ENCODE results near the gene FBXW9. TPM values are rescaled to one million over a fixed set of nuclear protein-coding genes. Genes with fewer than 3 reads are reported as not detected.
"Not testable (repeated sequence)": the region's sequence is repeated elsewhere in the genome, so short reads cannot be mapped to it uniquely, and the experiment has no call there.

FBXW9 gene
- total RNA-seq, 2 experiments from 2014 or later = 5.2 to 5.3 TPM

- DNase-seq, H3K4me3 Mint-ChIP-seq, H3K27ac Mint-ChIP-seq, H3K27me3 Mint-ChIP-seq, CTCF ChIA-PET, H3K9me3 Mint-ChIP-seq, POLR2A ChIA-PET: not testable (repeated sequence)
- H3K4me1 Mint-ChIP-seq = peaks cover 21% of the 10 kb centered on the region
- H3K36me3 Mint-ChIP-seq (ENCODE audit: low read depth) = peaks cover 38% of the 10 kb centered on the region
These were observed 52.7 kb downstream of the FBXW9 start for GRCh38 chr19:12643716-12644115.

GRCh38 chr19:12642506-12642905 is 53.9 kb downstream of the FBXW9 start:
- peaks cover 20% of the 10 kb centered on the region for H3K4me1 Mint-ChIP-seq
- no peaks in the 10 kb centered on the region for H3K27me3 Mint-ChIP-seq
- H3K36me3 Mint-ChIP-seq (ENCODE audit: low read depth) = peaks cover 32% of the 10 kb centered on the region
- ChIA-PET CTCF (no interaction called here), POLR2A (interaction anchor here (1.2 kb wide), 1 partner anchor 39 kb away, joined by 3 read pairs; the partner anchor contains the start of gene DHPS)
- DNase-seq = no peak
- H3K9me3 Mint-ChIP-seq = no peaks in the 10 kb centered on the region
- no peak overlapping the region for H3K4me3 Mint-ChIP-seq
- no peak overlapping the region for H3K27ac Mint-ChIP-seq

GRCh38 chr19:12641456-12641855 is 55.0 kb downstream of the FBXW9 start:
- Mint-ChIP-seq H3K4me3 (no peak overlapping the region), H3K9me3 (peaks cover 3% of the 10 kb centered on the region), H3K4me1 (peaks cover 13% of the 10 kb centered on the region), H3K36me3 (ENCODE audit: low read depth) (peaks cover 32% of the 10 kb centered on the region), H3K27ac (no peak overlapping the region), H3K27me3 (no peaks in the 10 kb centered on the region)
- no peak for DNase-seq
- POLR2A ChIA-PET = interaction anchor here (1.2 kb wide), 1 partner anchor 40 kb away, joined by 3 read pairs; the partner anchor contains the start of gene DHPS
- CTCF ChIA-PET = interaction anchor here (0.6 kb wide), 1 partner anchor 1094 kb away, joined by 4 read pairs; no protein-coding TSS in a partner anchor

GRCh38 chr19:12639901-12640613 is 56.4 kb downstream of the FBXW9 start:
- peak overlapping the region; percentile 33 for H3K27ac Mint-ChIP-seq
- peaks cover 33% of the 10 kb centered on the region for H3K36me3 Mint-ChIP-seq (ENCODE audit: low read depth)
- peaks cover 5% of the 10 kb centered on the region for H3K9me3 Mint-ChIP-seq
- ChIA-PET CTCF (interaction anchor here (0.5 to 1.7 kb wide), 17 partner anchors 9 to 73 kb away, joined by 3 to 11 read pairs (median 5); partner anchors contain the start of genes ZNF490 and ZNF791), POLR2A (interaction anchor here (1.0 to 1.6 kb wide), 4 partner anchors 26 to 56 kb away, joined by 4 to 13 read pairs (median 8); partner anchors contain the start of genes FBXW9, MAN2B1, WDR83 and ZNF490)
- peak; percentile 87 for DNase-seq
- peaks cover 15% of the 10 kb centered on the region for H3K4me1 Mint-ChIP-seq
- peak overlapping the region; percentile 58 for H3K4me3 Mint-ChIP-seq
- no peaks in the 10 kb centered on the region for H3K27me3 Mint-ChIP-seq

Other genes with a start within 250 kb of the FBXW9 start
- 1 to 10 TPM; 1.8 to 3.0 TPM for gene ZNF709, start 211.8 kb downstream of the FBXW9 start, total RNA-seq
- 10 to 100 TPM in 1 of 2 experiments, 1 to 10 TPM in 1; 9.4 to 10.2 TPM for gene ZNF564, start 145.1 kb downstream of the FBXW9 start, total RNA-seq
- 10 to 100 TPM; 16.9 to 17.1 TPM for gene ZNF490, start 85.8 kb downstream of the FBXW9 start, total RNA-seq
- 10 to 100 TPM; 39.9 to 44.3 TPM for gene ZNF791, start 85.7 kb downstream of the FBXW9 start, total RNA-seq
- gene MAN2B1, start 29.9 kb downstream of the FBXW9 start, total RNA-seq = 100 to 1,000 TPM; 146 to 150 TPM
- 10 to 100 TPM; 16.9 to 21.3 TPM for gene WDR83, start 29.8 kb downstream of the FBXW9 start, total RNA-seq
- 100 to 1,000 TPM; 106 to 113 TPM for gene DHPS, start 14.8 kb downstream of the FBXW9 start, total RNA-seq
- gene GNG14, start 8.6 kb downstream of the FBXW9 start, total RNA-seq = not detected
- 10 to 100 TPM; 61.6 to 65.9 TPM for gene TNPO2, start 27.3 kb upstream of the FBXW9 start, total RNA-seq
- gene TRIR, start 38.1 kb upstream of the FBXW9 start, total RNA-seq = 100 to 1,000 TPM; 205 TPM
- 10 to 100 TPM; 61.8 to 62.9 TPM for gene GET3, start 40.9 kb upstream of the FBXW9 start, total RNA-seq
- not detected for gene BEST2, start 55.2 kb upstream of the FBXW9 start, total RNA-seq
- gene HOOK2, start 78.9 kb upstream of the FBXW9 start, total RNA-seq = 10 to 100 TPM; 17.0 to 17.8 TPM
- gene JUNB, start 94.9 kb upstream of the FBXW9 start, total RNA-seq = 100 to 1,000 TPM; 197 TPM
- gene PRDX2, start 105.2 kb upstream of the FBXW9 start, total RNA-seq = 100 to 1,000 TPM; 234 to 240 TPM
- gene THSD8, start 105.4 kb upstream of the FBXW9 start, total RNA-seq = 10 to 100 TPM; 19.2 to 25.5 TPM
- 10 to 100 TPM; 34.8 to 38.4 TPM for gene RNASEH2A, start 110.0 kb upstream of the FBXW9 start, total RNA-seq
- not detected for gene RTBDN, start 137.9 kb upstream of the FBXW9 start, total RNA-seq
- gene MAST1, start 141.9 kb upstream of the FBXW9 start, total RNA-seq = 1 to 10 TPM; 1.1 to 2.1 TPM
- gene DNASE2, start 184.8 kb upstream of the FBXW9 start, total RNA-seq = 10 to 100 TPM; 37.6 to 39.3 TPM
- gene KLF1, start 190.6 kb upstream of the FBXW9 start, total RNA-seq = under 1 TPM; 0.13 to 0.20 TPM
- gene GCDH, start 194.5 kb upstream of the FBXW9 start, total RNA-seq = 10 to 100 TPM; 23.3 to 25.1 TPM
- 1 to 10 TPM; 3.9 to 4.9 TPM for gene SYCE2, start 222.7 kb upstream of the FBXW9 start, total RNA-seq
- gene FARSA, start 237.1 kb upstream of the FBXW9 start, total RNA-seq = 10 to 100 TPM; 72.4 to 74.9 TPM
- 100 to 1,000 TPM; 640 to 660 TPM for gene CALR, start 242.0 kb upstream of the FBXW9 start, total RNA-seq
- 100 to 1,000 TPM; 119 to 123 TPM for gene RAD23A, start 249.2 kb upstream of the FBXW9 start, total RNA-seq